K562 (cell line): ENCODE results near the gene CCNL1. TPM values are rescaled to one million over a fixed set of nuclear protein-coding genes. Genes with fewer than 3 reads are reported as not detected.

Experiments
- ATAC-seq: fragments of 200-7000 bp; cut with Tn5 transposase; 3 replicates; pipeline ENCODE4 v1.9.1; 2020; ENCODE audit warnings: moderate library complexity
- BruUV-seq: library from RNA; stranded (reverse); fragments of 400-500 nt; replicated peaks from 2 replicates; lab custom pipeline; 2021; lab: Mats Ljungman, UMichigan
- CTCF ChIA-PET: fragments of 300-600 bp; formaldehyde crosslinking; extraction: SDS; loops from one replicate; lab custom pipeline; 2021; ENCODE audit warnings: low intra/inter-chr PET ratio; lab: Yijun Ruan, JAX
- POLR2A ChIA-PET: fragments of 300-600, 350-650 bp; sonication (Branson Sonifier 250); formaldehyde crosslinking; extraction: SDS; loops from one replicate; lab custom pipeline; 2021; ENCODE audit warnings: antibody characterized with exemption, inconsistent platforms; lab: Yijun Ruan, JAX
- DNase-seq, 4 experiments: peaks; one replicate each; pipeline versions ENCODE4 v3.0.0 to v3.0.0-alpha.2; 2011 to 2018; ENCODE audit warnings: low spot score in 3 of 4, mixed read lengths in 3 of 4; ENCODE audit errors: extremely low read depth in 1 of 4
- FAIRE-seq: peaks from 2 replicates; lab custom pipeline; 2011; peaks lifted over from hg19 to GRCh38; lab: Jason Lieb, UNC
- H2AFZ ChIP-seq: 2 replicates; pipeline ENCODE4 v1.6.0; 2011; ENCODE audit warnings: low read depth, low read length, control low read depth, inconsistent platforms
- H3K27ac ChIP-seq: fragments of 200-600 bp; 3 replicates; pipeline ENCODE4 v1.8.0; 2011; ENCODE audit warnings: low read depth, mild to moderate bottlenecking, control low read depth, inconsistent platforms, low read length, moderate library complexity, mixed read lengths; ENCODE audit errors: extremely low read depth
- H3K27me3 ChIP-seq, 2 experiments: fragments of 300-600 bp in 1 of 2; 2 replicates in 1 of 2; 3 replicates in 1 of 2; pipeline versions ENCODE4 v1.6.0 to v1.8.0; 2011; ENCODE audit warnings: inconsistent platforms in 2 of 2, low read length in 2 of 2, mild to moderate bottlenecking in 1 of 2, mixed read lengths in 1 of 2, moderate library complexity in 1 of 2; ENCODE audit not compliant: control insufficient read depth in 2 of 2, insufficient read depth in 2 of 2
- H3K36me3 ChIP-seq: fragments of 300-600 bp; 3 replicates; pipeline ENCODE4 v1.8.0; 2011; ENCODE audit warnings: mild to moderate bottlenecking, low read length, inconsistent platforms; ENCODE audit not compliant: control insufficient read depth, insufficient read depth
- H3K4me1 ChIP-seq, 2 experiments: fragments of 200-600 bp in 1 of 2; replicated peaks in 1 of 2; 2 replicates in 1 of 2; 3 replicates in 1 of 2; pipeline versions ENCODE4 v1.5.1 to v1.8.0; 2011; ENCODE audit warnings: inconsistent platforms in 2 of 2, low read length in 2 of 2, mild to moderate bottlenecking in 1 of 2, mixed read lengths in 1 of 2, moderate library complexity in 1 of 2; ENCODE audit not compliant: control insufficient read depth in 2 of 2, insufficient read depth in 2 of 2
- H3K4me2 ChIP-seq: 2 replicates; pipeline ENCODE4 v1.6.1; 2011; ENCODE audit warnings: low read length, control low read depth, inconsistent platforms, mixed read lengths; ENCODE audit not compliant: insufficient read depth
- H3K4me3 ChIP-seq: fragments of 200-600 bp; sonication (generic), shearing (Covaris generic); 2 replicates; pipeline ENCODE4 v1.5.1; 2016; ENCODE audit warnings: control low read depth, inconsistent platforms
- H3K79me2 ChIP-seq: fragments of 200-600 bp; 3 replicates; pipeline ENCODE4 v1.8.0; 2011; ENCODE audit warnings: low read length, inconsistent platforms; ENCODE audit not compliant: control insufficient read depth, insufficient read depth
- H3K9ac ChIP-seq, 2 experiments: 2 replicates each; pipeline versions ENCODE4 v1.6.0 to v1.6.1; 2011; ENCODE audit warnings: low read depth in 2 of 2, low read length in 2 of 2, control low read depth in 1 of 2, inconsistent platforms in 1 of 2, mild to moderate bottlenecking in 1 of 2, mixed read lengths in 1 of 2; ENCODE audit not compliant: insufficient read depth in 1 of 2
- H3K9me1 ChIP-seq: one replicate; pipeline ENCODE4 v1.6.0; 2011; ENCODE audit warnings: inconsistent platforms, mild to moderate bottlenecking, low read length, moderate library complexity; ENCODE audit not compliant: control insufficient read depth, insufficient read depth
- H3K9me3 ChIP-seq: replicated peaks from 2 replicates; pipeline ENCODE4 v1.5.1; 2011; ENCODE audit warnings: low read depth, low read length, inconsistent platforms; ENCODE audit not compliant: control insufficient read depth, insufficient read depth
- H4K20me1 ChIP-seq: replicated peaks from 2 replicates; pipeline ENCODE4 v1.6.1; 2011; ENCODE audit warnings: low read length, inconsistent platforms, mixed read lengths; ENCODE audit not compliant: control insufficient read depth, insufficient read depth
- DEAF1 ChIP-seq: fragments of 450-650 bp; formaldehyde crosslinking; IDR thresholded peaks from 2 replicates; pipeline ENCODE4 v1.4.0; 2020; ENCODE audit warnings: mild to moderate bottlenecking, moderate library complexity
- E2F3 ChIP-seq: fragments of 250-450 bp; sonication (Bioruptor Pico); IDR thresholded peaks from 2 replicates; pipeline ENCODE4 v1.4.0; 2020; ENCODE audit warnings: mild to moderate bottlenecking
- ZNF445 ChIP-seq: fragments of 250-450 bp; sonication (Bioruptor Pico); IDR thresholded peaks from 2 replicates; pipeline ENCODE4 v1.4.0; 2020; ENCODE audit warnings: low read depth, mild to moderate bottlenecking, moderate library complexity
- in situ Hi-C: fragments of 300-500 bp; cut with MboI; formaldehyde crosslinking; loops from 4 replicates; pipeline ENCODE4 v1.15.0; 2018; ENCODE audit warnings: inconsistent platforms, mixed read lengths
- intact Hi-C: fragments of 100-400 bp; cut with micrococcal nuclease; formaldehyde crosslinking; loops from 2 replicates; pipeline ENCODE4 v1.14.2; 2022
- polyA plus RNA-seq, 8 experiments: library from polyadenylated mRNA; depleted of rRNA in 4 of 8; stranded (reverse) in 5 of 8; unstranded in 3 of 8; fragments of >200 nt; fragmentation: Nextera tagmentation in 2 of 8; fragmentation: Illumina TruSeq in 1 of 8; extraction: Ambion mirVana in 2 of 8; extraction: Trizol in 1 of 8; gene quantifications; 2 replicates each; pipeline versions ENCODE4 v1.2.1 to v1.2.3, GENCODE V29; 2011 to 2014; ENCODE audit warnings: inconsistent platforms in 1 of 8, missing spikeins in 1 of 8
- total RNA-seq, 7 experiments: library from RNA; depleted of rRNA in 6 of 7; stranded (reverse); fragments of >200 nt in 6 of 7; fragmentation: Illumina TruSeq in 2 of 7; extraction: Trizol in 2 of 7; gene quantifications; 2 replicates each; pipeline versions ENCODE4 v1.2.1 to v1.2.3, GENCODE V29; 2011 to 2021; ENCODE audit warnings: low replicate concordance in 1 of 7
- TF ChIP-seq, protein P1 (sequence below): fragments of 450-650 bp; formaldehyde crosslinking; IDR thresholded peaks from 2 replicates; pipeline ENCODE4 v1.4.0; 2022; ENCODE audit warnings: missing genetic modification characterization

CCNL1 gene
- total and polyA plus RNA-seq, 9 of the 15 experiments (the other 6 are each of a cell fraction or from before 2014, with no cell fraction given), result 16.1 to 186 (median 132) TPM

DNA sequence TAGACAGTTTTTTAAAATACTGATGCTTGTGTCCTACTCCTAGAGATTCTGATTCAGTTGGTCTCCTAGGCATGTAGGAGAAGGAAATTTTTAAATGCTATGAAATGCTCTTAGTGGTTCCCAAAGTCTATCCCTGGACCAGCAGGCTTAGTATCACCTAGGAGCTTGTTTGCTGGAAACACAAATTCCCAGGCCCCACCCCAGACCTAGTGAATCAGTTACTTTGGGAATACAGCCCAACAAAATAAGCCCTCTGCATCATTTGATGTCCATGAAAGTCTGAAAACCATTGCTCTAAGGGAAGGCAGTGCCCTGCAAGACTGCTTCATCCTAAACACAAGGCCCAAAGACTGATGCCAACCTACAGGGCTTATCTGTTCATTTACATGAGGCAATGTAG, 36.3 kb downstream of the CCNL1 start:
- no peak overlapping the region for H2AFZ ChIP-seq
- BruUV-seq, result no TSS peak
- intact Hi-C loops, result no loop called here
- H3K9me1 ChIP-seq, result no peaks in the 10 kb centered on the region
- no peak for TF ChIP-seq DEAF1 (CRISPR knock-in tag)
- no peak for TF ChIP-seq E2F3
- no peak for TF ChIP-seq ZNF445
- TF ChIP-seq, protein P1, sequence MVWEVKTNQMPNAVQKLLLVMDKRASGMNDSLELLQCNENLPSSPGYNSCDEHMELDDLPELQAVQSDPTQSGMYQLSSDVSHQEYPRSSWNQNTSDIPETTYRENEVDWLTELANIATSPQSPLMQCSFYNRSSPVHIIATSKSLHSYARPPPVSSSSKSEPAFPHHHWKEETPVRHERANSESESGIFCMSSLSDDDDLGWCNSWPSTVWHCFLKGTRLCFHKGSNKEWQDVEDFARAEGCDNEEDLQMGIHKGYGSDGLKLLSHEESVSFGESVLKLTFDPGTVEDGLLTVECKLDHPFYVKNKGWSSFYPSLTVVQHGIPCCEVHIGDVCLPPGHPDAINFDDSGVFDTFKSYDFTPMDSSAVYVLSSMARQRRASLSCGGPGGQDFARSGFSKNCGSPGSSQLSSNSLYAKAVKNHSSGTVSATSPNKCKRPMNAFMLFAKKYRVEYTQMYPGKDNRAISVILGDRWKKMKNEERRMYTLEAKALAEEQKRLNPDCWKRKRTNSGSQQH (CRISPR knock-in tag), result no peak
- ATAC-seq (no peak), DNase-seq (no peak), FAIRE-seq (no peak)
- H3K79me2 ChIP-seq, result no peaks in the 10 kb centered on the region
- in situ Hi-C loops, result no loop called here
- ChIA-PET CTCF (no interaction called here), POLR2A (interaction anchor here (2.8 kb wide), 1 partner anchor 12 kb away, joined by 9 read pairs; no protein-coding TSS in a partner anchor)
- H3K27ac ChIP-seq, result no peak overlapping the region
- H3K9me3 ChIP-seq, result peaks cover 5% of the 10 kb centered on the region; the same call in 1 of the 2 replicates
- H3K4me1 ChIP-seq, result peaks cover 13 to 43% of the 10 kb centered on the region in 2 experiments
- no peak overlapping the region for H3K4me2 ChIP-seq
- H4K20me1 ChIP-seq, result no peaks in the 10 kb centered on the region
- H3K27me3 ChIP-seq, result no peaks in the 10 kb centered on the region
- no peaks in the 10 kb centered on the region for H3K36me3 ChIP-seq
- no peak overlapping the region for H3K9ac ChIP-seq
- no peak overlapping the region for H3K4me3 ChIP-seq
